ENCODE measurements around the gene RYR2. TPM values are rescaled to one million over a fixed set of nuclear protein-coding genes. Genes with fewer than 3 reads are reported as not detected.

RYR2 gene
- total RNA-seq, 6 experiments from 2014 or later = 0.02 to 0.43 (median 0.16) TPM

DNA sequence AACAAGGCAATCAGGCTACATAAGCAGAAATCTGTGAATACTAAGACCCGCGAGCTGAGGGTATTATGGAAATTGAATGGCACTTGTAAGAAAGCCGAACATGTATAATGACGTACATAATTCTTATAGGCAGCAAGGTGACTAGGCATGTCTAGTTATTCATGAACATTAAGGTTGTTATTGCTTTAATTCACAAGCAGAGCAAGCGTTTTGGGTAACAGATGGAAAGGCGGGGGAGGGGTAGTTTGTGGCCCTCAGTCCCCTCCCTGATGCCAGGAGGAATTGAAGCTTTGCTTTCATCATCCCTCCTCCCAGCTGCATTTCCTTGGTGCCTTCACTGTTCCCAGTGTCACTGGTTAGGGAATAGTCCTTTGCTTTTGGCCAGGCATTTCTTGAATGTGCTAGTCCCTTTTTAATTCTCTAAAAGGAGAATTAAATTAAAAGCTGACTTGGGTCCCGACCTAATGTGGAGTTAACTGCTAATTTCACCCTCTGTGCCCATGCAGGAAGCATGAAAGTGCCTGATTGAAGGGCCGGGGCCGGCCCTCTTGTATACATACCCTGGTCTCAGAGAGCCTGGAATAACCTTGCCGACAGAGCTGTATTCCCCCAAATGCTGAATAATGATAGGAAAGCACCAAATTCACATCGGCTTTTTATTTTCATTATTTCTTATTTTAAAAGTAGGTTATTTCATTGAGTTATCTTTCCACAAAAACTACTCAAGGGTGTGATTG, 42.5 kb downstream of the RYR2 start:
- Histone ChIP-seq H3K27me3 (no peaks in the 10 kb centered on the region), H3K27ac (no peak overlapping the region), H3K36me3 (no peaks in the 10 kb centered on the region), H3K4me1 (no peaks in the 10 kb centered on the region), H3K9me3 (no peaks in the 10 kb centered on the region), H3K4me3 (no peak overlapping the region)
- 46% methylated on average over 11 of the region's 11 CpGs for WGBS (ENCODE audit: insufficient coverage, low coverage, low lambda C conversion rate, missing lambda C conversion rate)
- TF ChIP-seq POLR2A (IDR thresholded peaks at IDR 0.05) = no peak
- TF ChIP-seq, protein P1, sequence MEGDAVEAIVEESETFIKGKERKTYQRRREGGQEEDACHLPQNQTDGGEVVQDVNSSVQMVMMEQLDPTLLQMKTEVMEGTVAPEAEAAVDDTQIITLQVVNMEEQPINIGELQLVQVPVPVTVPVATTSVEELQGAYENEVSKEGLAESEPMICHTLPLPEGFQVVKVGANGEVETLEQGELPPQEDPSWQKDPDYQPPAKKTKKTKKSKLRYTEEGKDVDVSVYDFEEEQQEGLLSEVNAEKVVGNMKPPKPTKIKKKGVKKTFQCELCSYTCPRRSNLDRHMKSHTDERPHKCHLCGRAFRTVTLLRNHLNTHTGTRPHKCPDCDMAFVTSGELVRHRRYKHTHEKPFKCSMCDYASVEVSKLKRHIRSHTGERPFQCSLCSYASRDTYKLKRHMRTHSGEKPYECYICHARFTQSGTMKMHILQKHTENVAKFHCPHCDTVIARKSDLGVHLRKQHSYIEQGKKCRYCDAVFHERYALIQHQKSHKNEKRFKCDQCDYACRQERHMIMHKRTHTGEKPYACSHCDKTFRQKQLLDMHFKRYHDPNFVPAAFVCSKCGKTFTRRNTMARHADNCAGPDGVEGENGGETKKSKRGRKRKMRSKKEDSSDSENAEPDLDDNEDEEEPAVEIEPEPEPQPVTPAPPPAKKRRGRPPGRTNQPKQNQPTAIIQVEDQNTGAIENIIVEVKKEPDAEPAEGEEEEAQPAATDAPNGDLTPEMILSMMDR (IDR thresholded peaks at IDR 0.05) = no peak
- no peak for DNase-seq
- ATAC-seq = no peak
- intact Hi-C loops (cut with DNase I) = no loop called here

DNA sequence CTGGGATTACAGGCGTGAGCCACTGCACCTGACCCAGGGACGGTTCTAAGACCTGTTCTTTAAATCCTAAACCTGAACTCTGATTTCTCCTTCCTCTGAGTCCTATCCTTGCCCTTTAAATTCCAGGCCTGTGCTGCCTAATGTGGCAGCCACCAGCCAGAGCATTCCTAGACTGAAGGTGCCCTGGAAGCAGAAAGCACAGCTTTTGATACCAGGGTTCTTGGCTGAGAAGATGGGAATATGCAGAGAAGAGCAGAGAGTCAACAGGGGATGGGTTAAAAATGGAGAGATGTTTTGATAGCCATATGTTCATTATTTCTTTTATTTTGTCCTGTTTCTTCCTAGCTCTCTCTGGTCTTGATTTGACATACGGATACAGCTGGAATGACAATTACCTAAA, 49.7 kb downstream of the RYR2 start:
- 46% methylated on average over 1 of the region's 3 CpGs for WGBS (ENCODE audit: insufficient coverage, low coverage, low lambda C conversion rate, missing lambda C conversion rate)
- Histone ChIP-seq H3K27me3 (no peaks in the 10 kb centered on the region), H3K27ac (no peak overlapping the region), H3K4me1 (no peaks in the 10 kb centered on the region), H3K9me3 (no peaks in the 10 kb centered on the region), H3K36me3 (no peaks in the 10 kb centered on the region), H3K4me3 (no peak overlapping the region)
- no peak for DNase-seq
- no peak for ATAC-seq
- intact Hi-C loops (cut with DNase I) = no loop called here
- no peak for TF ChIP-seq POLR2A (IDR thresholded peaks at IDR 0.05)
- TF ChIP-seq, protein P1 (IDR thresholded peaks at IDR 0.05) = no peak

DNA sequence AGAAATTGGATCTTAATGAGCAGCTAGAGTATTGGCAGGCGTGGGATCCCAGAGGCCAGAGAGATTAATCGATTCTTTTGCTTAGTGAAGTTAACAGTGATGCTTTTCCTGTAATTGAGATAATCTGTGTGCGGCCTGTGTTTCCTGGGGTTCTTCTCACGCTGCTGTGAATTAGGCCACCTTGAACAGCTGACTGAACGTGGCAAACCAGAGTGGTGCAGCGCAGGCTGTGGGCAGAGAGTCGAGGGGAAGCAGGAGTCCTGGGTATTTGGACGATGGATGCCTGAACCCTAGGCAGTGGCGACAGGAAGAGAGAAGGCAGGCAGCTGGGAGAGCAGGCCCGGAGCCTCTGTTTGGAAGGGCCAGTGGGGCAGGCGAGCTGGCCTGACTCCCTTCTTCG, 51.7 kb downstream of the RYR2 start:
- Histone ChIP-seq H3K36me3 (no peaks in the 10 kb centered on the region), H3K27me3 (no peaks in the 10 kb centered on the region), H3K9me3 (no peaks in the 10 kb centered on the region), H3K27ac (no peak overlapping the region), H3K4me3 (no peak overlapping the region), H3K4me1 (no peaks in the 10 kb centered on the region)
- DNase-seq (no peak), ATAC-seq (no peak)
- no peak for TF ChIP-seq POLR2A (IDR thresholded peaks at IDR 0.05)
- TF ChIP-seq, protein P1 (IDR thresholded peaks at IDR 0.05) = no peak
- WGBS (ENCODE audit: insufficient coverage, low coverage, low lambda C conversion rate, missing lambda C conversion rate) = 51% methylated on average over 10 of the region's 12 CpGs
- intact Hi-C loops (cut with DNase I) = no loop called here

DNA sequence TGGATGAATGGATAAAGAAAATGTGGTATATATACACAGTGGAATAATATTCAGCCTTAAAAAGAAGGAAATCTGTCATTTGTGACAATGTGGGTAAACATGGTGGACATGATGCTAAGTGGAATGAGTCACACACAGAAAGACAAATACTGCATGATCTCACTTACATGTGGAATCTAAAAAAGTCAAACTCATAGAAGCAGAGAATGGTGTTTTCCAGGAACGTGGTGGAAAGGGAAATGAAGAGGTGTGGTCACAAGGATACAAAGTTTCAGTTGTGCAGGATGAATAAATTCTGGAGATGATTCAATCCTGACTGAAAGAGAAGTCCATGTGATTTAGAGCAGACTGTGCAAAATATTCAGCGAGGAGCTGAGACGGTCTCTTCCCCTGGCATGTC, 56.6 kb downstream of the RYR2 start:
- intact Hi-C loops (cut with DNase I) = no loop called here

More for the DNA sequence above, 56.6 kb downstream of the RYR2 start:
- WGBS (ENCODE audit: insufficient coverage, low coverage, low lambda C conversion rate, missing lambda C conversion rate) = 60% methylated on average over 3 of the region's 3 CpGs
- no peaks in the 10 kb centered on the region for H3K9me3 ChIP-seq
- H3K4me3 ChIP-seq = no peak overlapping the region
- H3K4me1 ChIP-seq = no peaks in the 10 kb centered on the region
- no peak overlapping the region for H3K27ac ChIP-seq
- H3K27me3 ChIP-seq = no peaks in the 10 kb centered on the region
- no peaks in the 10 kb centered on the region for H3K36me3 ChIP-seq
- DNase-seq = no peak
- ATAC-seq = no peak
- TF ChIP-seq, protein P1 (IDR thresholded peaks at IDR 0.05) = no peak
- TF ChIP-seq POLR2A (IDR thresholded peaks at IDR 0.05) = no peak
